Activated gamma-delta T cell treated with anti-CD3 and anti-CD28 coated beads, Interleukin-2, amount 50 U/mL, for 16 hours (primary cell): ENCODE data around the gene ZSCAN1.

ENCODE experiments used
- DNase-seq: peaks from one replicate; pipeline ENCODE4 v3.0.0-alpha.2; 2020; ENCODE audit warnings: low read depth

Gene ZSCAN1

GRCh38 chr19:58084596-58085347 lies 50.9 kb downstream of the ZSCAN1 start:
- no peak for DNase-seq

- no peak for DNase-seq
Observed at GRCh38 chr19:58085348-58085875, 51.6 kb downstream of the ZSCAN1 start.

GRCh38 chr19:58086825-58087710 lies 53.2 kb downstream of the ZSCAN1 start:
- DNase-seq, result no peak

GRCh38 chr19:58088521-58089052 lies 54.8 kb downstream of the ZSCAN1 start:
- no peak for DNase-seq

- no peak for DNase-seq
Observed at GRCh38 chr19:58089846-58090245, 56.0 kb downstream of the ZSCAN1 start.

- DNase-seq, result no peak
Observed at GRCh38 chr19:58091251-58091995, 57.6 kb downstream of the ZSCAN1 start.

- DNase-seq, result no peak
Observed at GRCh38 chr19:58093071-58093470, 59.2 kb downstream of the ZSCAN1 start.

GRCh38 chr19:58095328-58095727 lies 61.5 kb downstream of the ZSCAN1 start:
- no peak for DNase-seq

GRCh38 chr19:58096884-58097283 lies 63.1 kb downstream of the ZSCAN1 start:
- no peak for DNase-seq

- DNase-seq, result no peak
Observed at GRCh38 chr19:58097349-58097748, 63.5 kb downstream of the ZSCAN1 start.

- peak; percentile 93 for DNase-seq
Observed at GRCh38 chr19:58097781-58098681, 64.2 kb downstream of the ZSCAN1 start, which contains the start of gene ZSCAN18. TSS of gene ZSCAN18 (minus strand) at chr19:58098231. CDS start at chr19:58090267, 7,964 bp downstream.

- DNase-seq, result no peak
Observed at GRCh38 chr19:58098682-58098998, 64.8 kb downstream of the ZSCAN1 start.
